Stimulated activated CD4-positive, alpha-beta T cell treated with anti-CD3 and anti-CD28 coated beads, TNF-alpha, amount 100 ng/mL, for 24 hours (primary cell): ENCODE results near the gene CCDC88C.

ENCODE experiments used
- DNase-seq, 3 experiments: peaks; one replicate each; pipeline ENCODE4 v3.0.0-alpha.2; 2020; ENCODE audit warnings: low read depth in 3 of 3

Gene CCDC88C

DNA sequence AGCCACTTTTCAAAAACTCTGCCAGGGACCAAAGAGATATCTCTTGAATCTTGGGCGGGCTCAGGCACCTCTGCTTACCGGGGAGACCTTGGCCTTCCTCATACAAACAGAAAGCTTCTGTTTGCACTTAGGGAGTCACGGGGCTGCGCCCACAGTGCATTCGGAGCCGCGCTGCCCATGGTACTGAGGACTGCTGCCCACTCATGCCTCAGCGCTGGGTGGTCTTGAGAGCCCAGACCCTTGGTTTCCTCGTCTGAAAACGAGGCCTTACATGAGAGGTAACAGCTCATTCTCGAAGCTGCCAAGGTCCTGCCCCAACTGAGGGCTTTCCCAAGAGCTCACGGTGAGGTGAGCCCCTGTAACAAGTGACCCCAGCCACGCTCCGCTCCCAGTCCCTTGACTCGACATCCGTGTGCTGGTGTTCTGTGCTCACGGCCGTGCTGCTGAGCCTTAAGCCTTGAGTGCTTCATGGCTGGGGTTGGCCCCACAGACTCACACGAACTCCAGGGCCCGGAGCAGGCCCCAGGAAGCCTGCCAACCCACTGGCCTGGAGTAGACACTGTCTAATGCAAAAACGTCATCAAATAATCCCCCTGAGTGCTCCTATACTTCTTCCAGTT, 125.7 kb downstream of the CCDC88C start:
- DNase-seq = no peak

DNA sequence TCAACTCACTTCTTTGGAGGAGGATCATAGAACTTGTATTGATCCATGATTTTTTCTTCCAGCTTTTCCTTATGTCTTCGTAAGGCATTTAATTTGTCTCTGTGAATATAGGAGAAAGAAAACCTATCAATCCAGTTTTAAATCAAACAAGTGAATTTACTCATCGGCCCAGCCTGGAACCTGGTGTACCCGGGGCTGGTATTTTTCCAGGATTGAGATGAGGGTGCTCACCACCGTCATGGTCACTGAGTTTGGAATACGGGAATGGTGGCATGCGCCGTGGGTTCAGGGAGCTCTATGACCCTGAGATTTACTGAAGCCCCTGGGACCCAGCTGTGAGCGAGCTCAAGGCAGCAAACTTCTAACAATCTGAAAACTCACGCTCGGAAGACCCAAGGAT, 126.6 kb downstream of the CCDC88C start:
- DNase-seq = no peak

DNA sequence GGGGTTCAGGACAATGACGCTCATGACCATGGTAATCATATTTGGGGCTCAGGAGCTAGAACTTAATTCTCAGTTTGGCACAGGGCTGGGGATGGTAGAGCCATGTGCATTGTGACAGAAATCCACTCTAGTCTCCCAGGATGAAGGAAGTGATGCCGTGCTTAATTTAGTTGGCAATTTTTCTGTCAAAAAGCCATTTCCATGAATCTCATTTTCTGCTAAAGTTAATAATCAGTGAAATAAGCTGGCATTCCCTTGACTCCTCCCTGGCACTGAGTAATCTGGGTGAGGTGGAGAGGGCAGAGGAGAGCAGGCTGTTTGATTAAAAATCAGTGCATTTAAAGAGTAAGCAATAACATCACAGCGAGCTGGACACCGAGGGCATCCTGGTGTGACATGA, 128.2 kb downstream of the CCDC88C start:
- no peak for DNase-seq

DNA sequence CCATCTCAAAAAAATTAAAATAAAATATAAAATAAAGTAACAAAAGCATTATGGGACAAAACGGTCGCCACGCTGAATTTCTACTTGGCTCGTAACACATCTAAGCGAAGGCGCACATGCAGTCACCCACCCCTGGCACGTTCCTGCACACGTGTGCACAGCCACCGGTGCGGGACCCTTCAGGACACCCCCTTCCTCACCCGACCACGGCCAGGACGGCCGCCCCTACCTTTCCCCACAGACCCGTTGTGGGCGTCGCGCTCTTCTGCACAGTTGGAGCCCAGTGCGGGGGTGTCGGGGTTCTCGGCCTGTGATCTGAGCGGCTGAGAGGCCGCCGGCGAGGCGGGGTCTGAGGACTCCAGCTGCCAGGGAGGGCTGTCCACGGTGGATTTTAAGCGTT, 128.7 kb downstream of the CCDC88C start:
- DNase-seq = no peak

GRCh38 chr14:91286530-91286937, 131.1 kb downstream of the CCDC88C start:
- peak; percentile 70 to 76 (median 72) for DNase-seq

DNA sequence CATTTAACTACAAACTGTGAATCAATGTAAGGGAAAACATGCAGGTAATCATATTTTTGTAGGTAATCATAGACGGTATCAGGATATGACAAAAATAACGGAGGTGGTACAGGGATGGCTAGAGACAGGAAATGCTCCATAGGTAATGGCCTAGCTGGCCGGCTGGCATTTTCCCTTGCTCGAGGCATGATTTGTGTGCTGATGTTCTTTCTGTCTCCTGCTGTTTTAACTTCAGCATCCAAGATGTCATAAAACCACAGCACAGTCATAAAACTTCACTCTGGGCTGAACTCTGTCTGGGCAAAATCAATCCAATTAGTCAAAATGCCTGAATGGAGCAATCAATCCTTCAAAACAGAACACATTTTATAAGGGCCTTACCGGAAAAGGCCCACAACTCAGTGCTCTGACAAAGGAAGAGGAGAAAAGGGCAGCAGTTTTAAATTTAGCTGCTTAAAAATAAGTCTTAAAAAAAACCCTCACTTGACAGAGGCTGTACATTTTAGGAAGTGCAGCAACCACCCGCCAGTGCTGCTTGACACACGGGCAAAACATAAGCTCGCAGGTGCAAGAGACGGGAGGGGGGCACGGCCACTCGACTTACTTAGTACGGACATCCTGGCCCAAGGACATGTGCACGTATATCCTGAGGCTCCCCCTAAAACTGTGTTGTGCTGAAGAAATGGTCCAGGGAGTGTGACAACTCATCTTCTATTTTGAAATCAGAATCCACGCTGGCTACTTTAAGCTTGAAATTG, 132.7 kb downstream of the CCDC88C start:
- DNase-seq = no peak

DNA sequence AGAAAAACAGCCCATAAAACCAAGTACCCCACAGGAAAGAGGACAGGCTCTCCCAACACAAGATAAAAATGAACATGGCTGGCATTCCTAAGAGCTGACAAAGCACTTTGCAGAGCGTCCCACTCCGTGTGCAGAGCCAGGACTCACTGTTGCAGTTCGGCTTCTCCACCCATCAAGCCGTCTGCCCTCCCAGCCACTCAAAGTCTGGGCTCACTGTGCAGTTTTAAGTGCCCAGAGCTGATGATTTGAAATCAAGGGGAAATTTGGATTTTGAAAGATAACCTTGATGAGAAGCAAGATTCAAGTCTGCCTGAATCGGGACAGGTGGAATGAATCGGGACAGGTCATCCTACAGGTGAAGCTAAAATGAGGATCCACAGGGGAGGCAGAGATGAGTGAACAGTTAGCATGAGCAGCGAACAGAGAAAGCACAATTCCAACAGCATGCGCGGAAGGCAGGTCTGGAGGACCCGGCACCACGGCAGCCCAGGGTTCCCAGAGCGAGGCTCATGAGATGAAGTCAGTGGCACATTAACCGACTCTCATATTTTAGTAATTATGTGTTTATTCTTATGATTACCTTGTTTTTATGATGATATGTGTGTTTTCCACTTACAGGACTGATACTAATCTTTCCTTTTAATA, 133.4 kb downstream of the CCDC88C start:
- DNase-seq = no peak

DNA sequence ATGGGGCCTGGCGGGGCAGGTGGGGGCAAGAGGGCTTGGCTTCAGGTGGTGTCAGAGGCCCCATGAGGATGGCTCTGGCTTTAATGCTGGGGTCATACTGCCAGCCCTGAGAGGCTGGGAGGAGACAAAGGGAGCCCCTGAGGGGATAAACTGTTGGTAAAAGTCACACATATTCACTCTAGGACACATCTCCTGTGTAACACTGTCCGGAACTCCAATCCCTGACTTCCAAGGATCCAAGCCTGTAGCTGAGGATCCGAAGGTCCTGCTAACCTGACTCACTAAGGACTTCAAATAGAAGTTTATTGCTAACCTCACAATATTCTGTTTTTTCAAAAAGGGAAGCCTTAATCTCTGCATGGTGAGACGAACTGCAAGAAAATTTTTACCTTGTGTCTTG, 134.0 kb downstream of the CCDC88C start:
- DNase-seq = no peak

GRCh38 chr14:91282954-91283645, 134.5 kb downstream of the CCDC88C start:
- no peak for DNase-seq

- no peak for DNase-seq
Observed at GRCh38 chr14:91281346-91281745, 136.3 kb downstream of the CCDC88C start.

DNA sequence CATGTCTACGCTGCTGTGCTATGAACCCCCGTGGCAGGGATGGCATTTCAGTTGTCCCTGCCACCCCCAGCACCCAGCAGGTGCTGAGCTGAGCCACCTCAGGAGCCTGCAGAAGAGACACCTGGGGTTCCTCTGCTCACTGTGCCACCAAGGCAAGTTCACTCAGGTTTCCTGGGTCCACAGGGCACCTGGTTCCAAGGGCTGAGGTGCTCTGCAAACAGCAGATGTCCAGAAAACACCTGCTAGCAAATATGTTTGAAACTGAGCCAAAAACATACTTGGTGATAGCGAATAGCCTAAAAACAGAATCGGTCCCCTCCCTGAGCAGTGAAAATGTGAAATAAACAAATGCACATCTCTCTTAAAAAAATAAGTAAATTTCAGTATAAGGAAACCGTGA, 137.5 kb downstream of the CCDC88C start:
- DNase-seq = no peak

GRCh38 chr14:91279354-91279753, 138.3 kb downstream of the CCDC88C start:
- DNase-seq = no peak

DNA sequence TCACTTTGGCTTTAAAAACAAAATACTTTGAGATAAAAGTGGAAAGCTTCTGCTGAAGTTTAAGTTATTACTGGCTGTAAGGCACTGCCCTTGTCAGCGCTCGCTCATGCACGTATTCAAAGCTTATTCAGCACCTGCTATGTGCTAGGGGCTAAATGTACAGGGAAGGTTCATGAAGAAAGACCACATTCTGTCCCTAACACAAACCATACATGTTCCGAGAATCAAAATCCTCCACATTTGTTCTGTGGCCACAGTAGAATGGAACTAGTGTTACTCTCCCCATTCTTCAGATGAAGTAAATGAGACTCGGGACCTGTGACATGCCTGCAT, 139.3 kb downstream of the CCDC88C start:
- DNase-seq = no peak

GRCh38 chr14:91277546-91278382, 139.9 kb downstream of the CCDC88C start:
- DNase-seq = no peak

DNA sequence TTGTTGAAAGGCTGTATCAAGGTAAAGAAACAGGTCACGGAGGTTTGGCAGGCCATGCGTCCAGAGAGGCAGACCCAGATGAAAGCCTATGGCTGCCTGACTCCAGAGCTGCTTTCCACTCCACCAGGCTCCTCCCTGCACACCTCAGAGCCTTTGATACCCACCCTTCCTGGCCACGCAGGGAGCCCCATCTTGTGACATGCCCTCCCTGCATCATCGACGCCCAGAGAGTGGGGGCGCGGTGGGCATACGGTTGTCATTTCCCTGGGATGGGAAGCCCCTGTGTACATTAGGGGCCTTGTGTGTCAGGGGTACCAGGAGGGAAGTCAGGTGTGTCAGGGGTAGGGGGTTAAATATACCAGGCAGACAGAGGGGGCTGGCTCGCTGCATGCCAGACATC, 142.8 kb downstream of the CCDC88C start:
- no peak for DNase-seq

- no peak for DNase-seq
Observed at GRCh38 chr14:91273885-91274273, 143.7 kb downstream of the CCDC88C start.

- no peak for DNase-seq
Observed at GRCh38 chr14:91273273-91273884, 144.2 kb downstream of the CCDC88C start.

GRCh38 chr14:91272341-91273272, 145.0 kb downstream of the CCDC88C start:
- no peak for DNase-seq

- DNase-seq = no peak
Observed at GRCh38 chr14:91271639-91272038, 146.0 kb downstream of the CCDC88C start.

- DNase-seq = no peak
Observed at GRCh38 chr14:91270619-91271018, 147.0 kb downstream of the CCDC88C start.
